Gastrocnemius medialis (tissue), 4 donors: ENCODE measurements around the gene CDC42EP3. TPM values are rescaled to one million over a fixed set of nuclear protein-coding genes. Genes with fewer than 3 reads are reported as not detected.
A peak's percentile ranks its signal among the peaks of the same experiment; 100 is the strongest.

Experiments
- ATAC-seq, 2 donors: fragments of 150-250 bp; one replicate each; pipeline ENCODE4 v1.9.1; 2016
- DNase-seq, 2 donors: peaks; one replicate each; pipeline ENCODE4 v3.0.0-alpha.2; 2019
- H3K27ac ChIP-seq, 4 donors: fragments of 200-600 bp; sonication (generic); 1 replicate in 1 of 4; 2 replicates in 3 of 4; pipeline ENCODE4 v1.5.1; 2016 to 2018; ENCODE audit warnings: mild to moderate bottlenecking in 2 of 4, moderate library complexity in 1 of 4
- H3K27me3 ChIP-seq, 3 donors: fragments of 200-600 bp; sonication (generic) in 2 of 3; 1 replicate in 1 of 3; 2 replicates in 2 of 3; pipeline versions ENCODE4 v1.5.1 to v1.6.0; 2016 to 2019; ENCODE audit warnings: mild to moderate bottlenecking in 1 of 3, moderate library complexity in 1 of 3
- H3K36me3 ChIP-seq, 2 donors: fragments of 200-600 bp; sonication (generic) in 1 of 2; one replicate each; pipeline ENCODE4 v1.5.1; 2017 to 2018
- H3K4me1 ChIP-seq, 2 donors: fragments of 200-600 bp; sonication (generic) in 1 of 2; one replicate each; pipeline ENCODE4 v1.5.1; 2016 to 2017; ENCODE audit warnings: mild to moderate bottlenecking in 2 of 2
- H3K4me3 ChIP-seq, 4 donors: fragments of 200-600 bp; sonication (generic) in 3 of 4; 1 replicate in 1 of 4; 2 replicates in 3 of 4; pipeline ENCODE4 v1.5.1; 2016 to 2019; ENCODE audit warnings: mild to moderate bottlenecking in 2 of 4
- H3K9me3 ChIP-seq, 3 donors: fragments of 200-600 bp; sonication (generic) in 2 of 3; 1 replicate in 1 of 3; 2 replicates in 2 of 3; pipeline ENCODE4 v1.5.1; 2016 to 2019
- CTCF ChIP-seq, 5 experiments: fragments of 450-650 bp in 3 of 5; fragments of 200-600 bp in 2 of 5; sonication (generic) in 2 of 5; IDR thresholded peaks in 4 of 5; conservative IDR thresholded peaks in 1 of 5; 1 replicate in 4 of 5; 2 replicates in 1 of 5; pipeline ENCODE4 v1.5.1; 2016 to 2019; ENCODE audit warnings: antibody characterized with exemption in 5 of 5, mild to moderate bottlenecking in 3 of 5, moderate library complexity in 3 of 5
- POLR2A ChIP-seq, 2 donors: fragments of 450-650 bp; IDR thresholded peaks; one replicate each; pipeline ENCODE4 v1.6.1; 2017; ENCODE audit warnings: antibody characterized with exemption in 2 of 2, mild to moderate bottlenecking in 2 of 2, moderate library complexity in 2 of 2
- in situ Hi-C, 4 donors: fragments of 200-750 bp; cut with MboI; loops; one replicate each; pipeline versions ENCODE4 v1.15.0 to v1.8.0; 2017; ENCODE audit warnings: low sequenced_read_pairs in 4 of 4
- intact Hi-C: fragments of 100-400 bp; cut with DNase I; formaldehyde crosslinking; loops from one replicate; pipeline ENCODE4 v1.15.1; 2023; ENCODE audit warnings: low total_unique reads
- total RNA-seq, 4 donors: library from RNA; depleted of rRNA; stranded (reverse); fragments of >200 nt; gene quantifications; one replicate each; pipeline versions ENCODE4 v1.1.0 to v1.2.3, GENCODE V29; 2016

Gene CDC42EP3
- total RNA-seq, 4 donors from 2014 or later = 20.0 to 90.6 (median 57.2) TPM

GRCh38 chr2:37619959-37620300, 51.5 kb downstream of the CDC42EP3 start:
- no peaks in the 10 kb centered on the region for H3K36me3 ChIP-seq
- no peak overlapping the region for H3K27ac ChIP-seq
- H3K9me3 ChIP-seq = no peaks in the 10 kb centered on the region
- ATAC-seq (no peak), DNase-seq (no peak)
- TF ChIP-seq POLR2A (IDR thresholded peaks at IDR 0.05) = no peak
- no peak for TF ChIP-seq CTCF (IDR thresholded peaks at IDR 0.05 in 4 of 5, conservative IDR thresholded peaks at IDR 0.05 in 1 of 5)
- no peaks in the 10 kb centered on the region for H3K27me3 ChIP-seq
- no peaks in the 10 kb centered on the region for H3K4me1 ChIP-seq
- in situ Hi-C loops = no loop called here
- H3K4me3 ChIP-seq = no peak overlapping the region
- intact Hi-C loops = no loop called here

- ATAC-seq = peak in 1 of 2 donors; percentile 37
- Histone ChIP-seq H3K9me3 (no peaks in the 10 kb centered on the region), H3K27ac (no peak overlapping the region), H3K4me3 (no peak overlapping the region), H3K36me3 (no peaks in the 10 kb centered on the region), H3K4me1 (no peaks in the 10 kb centered on the region), H3K27me3 (no peaks in the 10 kb centered on the region)
- in situ Hi-C loops = no loop called here
- TF ChIP-seq CTCF (IDR thresholded peaks at IDR 0.05 in 4 of 5, conservative IDR thresholded peaks at IDR 0.05 in 1 of 5) = no peak
- TF ChIP-seq POLR2A (IDR thresholded peaks at IDR 0.05) = no peak
- intact Hi-C loops = no loop called here
- no peak for DNase-seq
Measured at GRCh38 chr2:37619230-37619958, 52.0 kb downstream of the CDC42EP3 start.

GRCh38 chr2:37618326-37618725, 53.1 kb downstream of the CDC42EP3 start:
- TF ChIP-seq POLR2A (IDR thresholded peaks at IDR 0.05) (no peak), CTCF (IDR thresholded peaks at IDR 0.05 in 4 of 5, conservative IDR thresholded peaks at IDR 0.05 in 1 of 5) (no peak)
- Histone ChIP-seq H3K4me3 (no peak overlapping the region), H3K9me3 (no peaks in the 10 kb centered on the region), H3K27me3 (no peaks in the 10 kb centered on the region), H3K4me1 (no peaks in the 10 kb centered on the region), H3K27ac (no peak overlapping the region), H3K36me3 (no peaks in the 10 kb centered on the region)
- in situ Hi-C loops = no loop called here
- intact Hi-C loops = no loop called here
- ATAC-seq (no peak), DNase-seq (no peak)

GRCh38 chr2:37617119-37617892, 54.1 kb downstream of the CDC42EP3 start:
- TF ChIP-seq CTCF (IDR thresholded peaks at IDR 0.05 in 4 of 5, conservative IDR thresholded peaks at IDR 0.05 in 1 of 5) (no peak), POLR2A (IDR thresholded peaks at IDR 0.05) (no peak)
- no peak overlapping the region for H3K27ac ChIP-seq
- H3K4me3 ChIP-seq = no peak overlapping the region
- DNase-seq (no peak), ATAC-seq (no peak)
- H3K36me3 ChIP-seq = no peaks in the 10 kb centered on the region
- intact Hi-C loops = no loop called here
- no peaks in the 10 kb centered on the region for H3K27me3 ChIP-seq
- in situ Hi-C loops = no loop called here
- no peaks in the 10 kb centered on the region for H3K9me3 ChIP-seq
- no peaks in the 10 kb centered on the region for H3K4me1 ChIP-seq
